Omental fat pad (tissue), 4 donors: Measurements from ENCODE around the gene RASGRP3. TPM values are rescaled to one million over a fixed set of nuclear protein-coding genes. Genes with fewer than 3 reads are reported as not detected.

Source experiments
- ATAC-seq: fragments of 150-250 bp; one replicate; pipeline ENCODE4 v1.9.1; 2016; ENCODE audit warnings: mild to moderate bottlenecking, moderate library complexity; ENCODE audit not compliant: low FRiP score
- DNase-seq: peaks from one replicate; pipeline ENCODE4 v3.0.0-alpha.2; 2019; ENCODE audit warnings: low spot score
- total RNA-seq, 4 donors: library from RNA; depleted of rRNA; stranded (reverse); fragments of >200 nt; gene quantifications; one replicate each; pipeline ENCODE4 v1.1.0, GENCODE V29; 2016
- TF ChIP-seq, protein P1 (sequence below), 3 donors: fragments of 450-650 bp; IDR thresholded peaks; one replicate each; pipeline ENCODE4 v1.5.1; 2016 to 2017; ENCODE audit warnings: antibody characterized with exemption in 3 of 3, mild to moderate bottlenecking in 3 of 3, moderate library complexity in 2 of 3

The RASGRP3 gene, protein sequence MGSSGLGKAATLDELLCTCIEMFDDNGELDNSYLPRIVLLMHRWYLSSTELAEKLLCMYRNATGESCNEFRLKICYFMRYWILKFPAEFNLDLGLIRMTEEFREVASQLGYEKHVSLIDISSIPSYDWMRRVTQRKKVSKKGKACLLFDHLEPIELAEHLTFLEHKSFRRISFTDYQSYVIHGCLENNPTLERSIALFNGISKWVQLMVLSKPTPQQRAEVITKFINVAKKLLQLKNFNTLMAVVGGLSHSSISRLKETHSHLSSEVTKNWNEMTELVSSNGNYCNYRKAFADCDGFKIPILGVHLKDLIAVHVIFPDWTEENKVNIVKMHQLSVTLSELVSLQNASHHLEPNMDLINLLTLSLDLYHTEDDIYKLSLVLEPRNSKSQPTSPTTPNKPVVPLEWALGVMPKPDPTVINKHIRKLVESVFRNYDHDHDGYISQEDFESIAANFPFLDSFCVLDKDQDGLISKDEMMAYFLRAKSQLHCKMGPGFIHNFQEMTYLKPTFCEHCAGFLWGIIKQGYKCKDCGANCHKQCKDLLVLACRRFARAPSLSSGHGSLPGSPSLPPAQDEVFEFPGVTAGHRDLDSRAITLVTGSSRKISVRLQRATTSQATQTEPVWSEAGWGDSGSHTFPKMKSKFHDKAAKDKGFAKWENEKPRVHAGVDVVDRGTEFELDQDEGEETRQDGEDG
- total RNA-seq = 10 to 100 TPM; 11.8 to 42.2 (median 26.1) TPM

DNA sequence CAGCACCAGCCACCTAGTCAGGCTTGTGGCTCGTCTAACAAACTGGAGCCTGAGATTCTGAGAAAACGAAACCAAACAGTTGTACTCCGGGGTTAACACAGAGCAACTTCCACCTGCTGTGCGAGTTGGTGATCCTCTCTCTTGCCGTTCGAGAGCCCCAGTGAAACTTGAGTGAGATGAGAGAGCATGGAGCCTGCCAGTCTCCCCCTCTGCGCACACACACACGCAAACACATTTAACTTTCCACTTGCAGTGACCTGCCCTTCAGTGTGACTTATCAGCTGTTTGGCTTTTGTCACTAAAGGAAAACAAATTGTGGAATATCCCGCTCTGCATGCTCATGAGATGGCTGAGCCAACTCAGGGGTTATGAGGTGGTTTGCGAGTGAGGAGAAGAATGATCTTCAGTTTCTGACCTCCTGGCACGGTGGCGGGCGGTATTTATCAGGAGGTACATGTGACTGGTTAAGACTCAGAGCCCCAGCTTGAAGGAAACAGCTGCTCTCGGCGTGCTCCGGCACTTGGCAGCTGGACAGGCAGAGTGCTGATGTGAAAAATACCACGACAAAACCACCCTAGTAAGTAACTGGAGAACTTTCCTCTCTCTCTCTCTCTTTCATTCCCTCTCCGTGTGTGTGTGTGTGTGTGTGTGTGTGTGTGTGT lies at the start of gene RASGRP3:
Gene RASGRP3, plus strand, starts transcription at position 519 of the 662 bp plus-strand sequence. CDS start 38,488 bp downstream, outside the sequence.
- peak; percentile 58 for DNase-seq
- TF ChIP-seq, protein P1, sequence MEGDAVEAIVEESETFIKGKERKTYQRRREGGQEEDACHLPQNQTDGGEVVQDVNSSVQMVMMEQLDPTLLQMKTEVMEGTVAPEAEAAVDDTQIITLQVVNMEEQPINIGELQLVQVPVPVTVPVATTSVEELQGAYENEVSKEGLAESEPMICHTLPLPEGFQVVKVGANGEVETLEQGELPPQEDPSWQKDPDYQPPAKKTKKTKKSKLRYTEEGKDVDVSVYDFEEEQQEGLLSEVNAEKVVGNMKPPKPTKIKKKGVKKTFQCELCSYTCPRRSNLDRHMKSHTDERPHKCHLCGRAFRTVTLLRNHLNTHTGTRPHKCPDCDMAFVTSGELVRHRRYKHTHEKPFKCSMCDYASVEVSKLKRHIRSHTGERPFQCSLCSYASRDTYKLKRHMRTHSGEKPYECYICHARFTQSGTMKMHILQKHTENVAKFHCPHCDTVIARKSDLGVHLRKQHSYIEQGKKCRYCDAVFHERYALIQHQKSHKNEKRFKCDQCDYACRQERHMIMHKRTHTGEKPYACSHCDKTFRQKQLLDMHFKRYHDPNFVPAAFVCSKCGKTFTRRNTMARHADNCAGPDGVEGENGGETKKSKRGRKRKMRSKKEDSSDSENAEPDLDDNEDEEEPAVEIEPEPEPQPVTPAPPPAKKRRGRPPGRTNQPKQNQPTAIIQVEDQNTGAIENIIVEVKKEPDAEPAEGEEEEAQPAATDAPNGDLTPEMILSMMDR (IDR thresholded peaks at IDR 0.05) = no peak
- peak; percentile 79 for ATAC-seq

DNA sequence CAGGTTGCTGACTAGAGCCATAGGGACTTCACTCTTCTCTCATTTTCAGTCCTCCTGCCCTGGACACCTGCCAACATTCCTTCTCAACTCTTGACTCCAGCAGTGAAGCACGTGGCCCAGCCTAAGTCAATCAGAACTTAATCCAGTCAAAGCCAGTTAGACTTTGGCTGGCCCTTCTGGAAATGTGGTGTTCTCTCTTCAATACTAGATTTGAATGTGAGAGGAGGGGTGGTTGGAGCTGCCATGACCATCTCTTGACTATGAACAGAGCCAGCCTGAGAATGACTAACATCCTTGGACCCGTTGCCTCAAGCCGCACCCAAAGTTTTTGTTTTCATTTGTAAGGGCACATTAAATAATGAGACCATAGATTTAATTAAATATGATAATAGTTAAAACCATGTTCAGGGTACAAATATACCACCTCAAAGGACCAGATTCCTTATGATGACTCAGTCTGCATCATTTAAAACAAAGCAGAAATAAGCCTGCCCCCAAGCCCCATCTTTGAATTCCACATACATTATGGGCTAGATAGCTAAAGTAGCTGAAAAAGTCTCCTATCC lies 49.7 kb upstream of the RASGRP3 start:
- ATAC-seq (no peak), DNase-seq (no peak)

DNA sequence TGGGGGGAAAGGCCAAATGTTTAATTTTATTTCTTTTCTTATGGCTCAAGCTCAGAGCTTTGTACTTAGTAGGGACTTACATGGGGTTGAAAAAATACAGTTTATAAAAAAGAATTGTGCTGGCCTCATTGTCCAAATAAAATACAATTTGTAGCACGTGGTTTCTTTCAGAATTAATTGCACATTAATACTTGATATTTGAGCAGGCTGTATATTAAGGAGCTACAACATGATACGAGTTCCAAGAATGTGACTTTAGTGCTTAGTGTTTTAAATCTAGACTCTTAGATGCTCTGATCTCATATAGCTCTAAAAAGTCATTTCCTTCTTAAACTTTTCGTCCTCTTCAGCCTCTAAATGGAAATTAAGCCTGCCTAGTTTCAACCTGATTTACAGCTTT lies 46.4 kb upstream of the RASGRP3 start:
- TF ChIP-seq, protein P1 (IDR thresholded peaks at IDR 0.05) = no peak
- DNase-seq (no peak), ATAC-seq (no peak)

More for the DNA sequence above, 49.7 kb upstream of the RASGRP3 start:
- TF ChIP-seq, protein P1 (IDR thresholded peaks at IDR 0.05) = no peak

DNA sequence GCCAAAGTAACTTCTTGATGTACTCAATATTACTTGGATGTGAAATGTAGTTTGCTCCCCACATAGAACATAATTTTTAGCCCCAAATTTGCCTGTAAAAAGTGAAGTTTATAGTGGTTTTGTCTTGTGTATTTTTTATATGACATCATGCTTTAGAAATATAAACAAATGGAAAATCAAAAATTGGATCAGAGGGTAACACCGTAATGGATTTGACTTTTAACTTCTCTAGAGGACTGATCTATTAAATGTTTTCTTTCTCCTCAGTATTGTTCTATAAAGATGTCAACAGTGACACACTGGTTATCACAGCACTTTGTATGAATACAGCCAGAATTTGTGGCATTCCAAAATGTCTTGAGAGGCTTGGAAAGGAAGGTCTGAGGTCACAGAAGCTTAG lies 45.6 kb upstream of the RASGRP3 start:
- TF ChIP-seq, protein P1 (IDR thresholded peaks at IDR 0.05) = no peak
- DNase-seq (no peak), ATAC-seq (no peak)

DNA sequence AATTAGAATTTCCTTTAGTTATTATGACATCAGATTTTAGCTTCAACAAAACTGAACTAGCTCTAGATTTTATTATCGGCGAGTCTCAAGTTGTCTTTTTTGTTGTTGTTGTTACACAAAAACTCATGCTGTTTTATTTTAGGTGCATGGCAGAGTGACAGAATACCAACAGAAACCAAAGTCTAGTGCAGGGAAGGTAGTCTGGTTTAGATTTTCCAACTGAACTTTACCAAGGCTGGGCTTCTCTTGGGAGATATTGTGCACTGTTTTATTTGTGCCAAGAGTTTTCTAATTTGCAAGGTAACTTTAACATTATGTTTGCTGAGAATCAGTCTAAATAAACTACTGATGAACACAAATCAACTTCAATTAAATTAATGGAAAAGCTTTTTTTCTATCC lies 43.6 kb upstream of the RASGRP3 start:
- no peak for DNase-seq
- TF ChIP-seq, protein P1 (IDR thresholded peaks at IDR 0.05) = no peak
- ATAC-seq = no peak

DNA sequence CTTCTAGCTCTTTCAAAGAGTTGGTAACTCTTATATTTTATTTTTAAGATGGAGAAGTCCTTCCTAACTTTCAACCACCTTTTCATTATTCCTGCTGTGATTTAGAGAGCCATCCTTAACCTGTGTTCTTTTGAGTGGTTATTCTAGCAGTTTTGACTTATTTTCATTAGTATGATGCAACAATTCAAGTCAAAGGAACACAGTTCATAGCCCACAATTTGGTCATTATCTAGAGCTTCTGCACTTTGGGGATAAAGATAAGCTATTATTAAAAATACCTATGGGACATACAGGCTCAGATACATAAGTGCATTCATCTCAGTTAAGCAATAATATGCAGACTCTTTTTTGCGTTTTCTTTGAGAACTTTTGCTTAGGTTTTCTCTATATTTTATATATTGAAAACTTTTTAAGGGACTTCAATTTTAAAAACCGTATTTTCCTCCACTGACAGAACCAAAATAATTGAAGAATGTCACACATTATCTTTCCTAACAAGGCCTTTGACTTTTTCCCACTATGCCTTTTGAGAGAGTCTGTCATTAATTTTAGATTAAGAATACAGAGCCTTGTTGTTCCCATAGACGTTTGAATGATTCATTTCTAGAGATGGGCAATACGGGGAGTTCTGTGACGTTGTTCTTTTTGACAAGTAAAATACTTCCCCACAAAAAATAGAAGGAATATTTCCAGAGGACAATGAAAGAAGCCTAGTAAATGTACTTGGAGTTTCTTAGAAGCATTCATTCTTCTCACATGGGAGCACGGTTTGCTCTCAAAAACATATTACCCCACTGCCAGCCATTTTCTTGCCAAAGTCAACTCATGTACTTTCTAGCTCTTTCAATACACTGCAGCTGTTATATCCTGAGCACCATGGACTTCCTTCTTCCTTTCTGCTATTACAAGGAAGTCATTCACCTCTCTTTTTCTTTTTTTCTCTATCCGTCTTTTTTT lies 42.9 kb upstream of the RASGRP3 start:
- DNase-seq = no peak
- no peak for ATAC-seq
- TF ChIP-seq, protein P1 (IDR thresholded peaks at IDR 0.05) = no peak
